HG03460 (cell line): ENCODE data around the gene SEMA5B.

Source experiments
- ATAC-seq: cut with Tn5 transposase; IDR thresholded peaks from one replicate; pipeline ENCODE4 v1.9.1; 2021; ENCODE audit not compliant: unreplicated experiment

The SEMA5B gene

GRCh38 chr3:122898298-122898697, 129.3 kb downstream of the SEMA5B start:
- no peak for ATAC-seq

DNA sequence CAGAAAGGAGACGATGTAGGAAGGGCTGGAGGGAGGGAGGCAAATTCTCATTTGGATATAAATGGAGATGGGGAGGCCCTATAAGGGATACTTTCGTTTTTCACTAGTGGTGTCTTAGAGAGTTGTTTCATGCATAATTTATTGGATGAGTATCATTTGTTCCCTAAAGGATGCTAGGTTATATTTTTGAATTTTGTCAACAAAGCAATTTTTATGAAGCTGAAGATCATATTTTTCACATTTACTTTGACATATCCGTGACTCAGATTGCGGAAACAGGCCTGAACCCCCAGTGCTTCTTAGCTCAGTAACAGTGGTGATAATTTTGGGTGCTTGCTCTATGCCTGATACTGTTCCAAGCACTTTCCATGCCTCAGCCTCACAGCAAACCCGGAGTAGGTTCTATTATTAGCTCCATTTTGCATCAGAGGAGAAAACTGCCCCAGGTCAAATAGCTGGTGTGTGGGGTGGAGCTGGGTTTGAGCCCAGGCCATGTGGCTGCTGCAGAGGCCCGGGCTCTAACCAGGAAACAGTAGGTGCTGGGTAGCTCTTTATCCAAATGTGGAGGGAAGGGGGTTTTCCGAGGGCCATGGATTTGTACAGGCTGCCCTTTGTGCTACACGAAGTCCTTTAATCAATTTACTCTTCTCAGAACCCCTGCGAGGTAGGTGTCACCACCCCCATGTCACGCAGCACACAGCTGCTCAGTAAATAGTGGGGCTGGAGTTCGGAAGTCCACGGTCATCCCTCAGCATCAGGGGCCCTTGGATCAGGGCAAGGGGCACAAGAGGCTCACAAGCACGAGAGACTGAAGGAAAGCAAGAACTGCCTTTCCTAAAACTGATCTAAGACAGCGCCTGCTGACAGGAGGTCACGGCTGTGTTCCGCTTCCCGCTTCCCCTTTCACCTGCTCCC, 133.6 kb downstream of the SEMA5B start:
- no peak for ATAC-seq

- ATAC-seq = no peak
These were observed 134.3 kb downstream of the SEMA5B start for GRCh38 chr3:122893282-122893681.

- no peak for ATAC-seq
These were observed 135.2 kb downstream of the SEMA5B start for GRCh38 chr3:122892118-122892960.

DNA sequence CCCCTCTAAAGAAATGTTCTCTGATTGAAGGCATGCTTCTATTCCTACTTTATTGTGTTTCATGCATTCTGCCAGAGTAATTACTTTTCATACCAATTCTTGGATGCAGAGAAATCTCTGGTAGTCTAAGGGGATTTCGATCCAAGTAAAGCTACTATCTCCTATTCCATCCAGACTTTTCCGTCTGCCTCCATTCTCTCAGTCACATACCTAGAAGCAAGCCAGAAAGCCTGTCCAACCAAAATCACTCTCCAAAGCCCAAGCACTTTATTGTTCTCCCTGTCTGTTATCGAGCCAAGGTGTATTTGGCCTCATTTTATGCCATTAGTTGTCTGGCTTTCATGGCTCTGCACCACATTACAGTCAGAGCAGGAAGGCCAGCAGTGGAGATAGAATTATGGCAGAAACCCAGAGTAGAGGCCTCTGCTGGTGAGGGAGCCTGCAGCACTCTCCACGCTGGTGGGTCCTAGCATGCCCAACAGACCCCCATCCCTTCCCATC, 136.8 kb downstream of the SEMA5B start:
- ATAC-seq = no peak

- ATAC-seq = no peak
These were observed 137.4 kb downstream of the SEMA5B start for GRCh38 chr3:122890077-122890719.

DNA sequence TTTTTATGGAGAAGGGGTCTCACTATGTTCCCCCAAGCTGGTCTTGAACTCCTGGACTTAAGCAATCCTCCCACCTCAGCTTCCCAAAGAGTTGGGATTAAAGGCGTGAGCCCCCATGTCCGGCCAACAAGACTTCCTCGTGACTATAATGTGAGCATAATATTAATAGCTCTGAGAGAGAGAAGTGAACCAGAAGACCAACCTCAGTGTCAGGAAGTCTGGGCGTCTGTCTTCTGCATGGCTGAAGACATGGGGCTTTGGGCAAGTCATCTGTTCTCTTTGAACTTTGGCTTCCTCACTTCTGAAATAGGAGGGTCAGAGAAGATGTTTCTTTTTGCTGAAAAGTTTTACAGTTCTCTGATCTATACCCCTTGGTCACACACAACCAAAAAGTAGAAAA, 140.6 kb downstream of the SEMA5B start:
- no peak for ATAC-seq

DNA sequence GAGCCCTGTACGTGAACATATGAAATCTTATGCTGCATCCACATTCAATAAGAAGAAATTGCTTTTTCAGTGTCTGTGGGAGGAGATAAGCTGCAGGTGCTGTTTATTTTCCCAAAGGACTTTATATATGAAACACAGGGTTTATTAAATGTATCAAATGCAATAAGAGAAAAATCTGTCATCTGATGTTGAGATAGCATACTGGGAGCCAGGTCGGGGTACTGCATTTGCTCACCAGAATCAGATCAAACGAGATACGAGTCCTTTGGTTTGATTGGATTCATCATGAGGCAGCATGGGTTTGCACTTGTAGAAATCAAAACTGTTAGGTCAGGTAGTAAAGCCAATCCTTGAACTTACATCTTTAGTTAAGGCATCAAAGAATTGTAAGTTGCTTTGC, 141.3 kb downstream of the SEMA5B start:
- no peak for ATAC-seq

GRCh38 chr3:122882361-122882947, 145.1 kb downstream of the SEMA5B start:
- no peak for ATAC-seq

- no peak for ATAC-seq
These were observed 146.9 kb downstream of the SEMA5B start for GRCh38 chr3:122880624-122881023.

DNA sequence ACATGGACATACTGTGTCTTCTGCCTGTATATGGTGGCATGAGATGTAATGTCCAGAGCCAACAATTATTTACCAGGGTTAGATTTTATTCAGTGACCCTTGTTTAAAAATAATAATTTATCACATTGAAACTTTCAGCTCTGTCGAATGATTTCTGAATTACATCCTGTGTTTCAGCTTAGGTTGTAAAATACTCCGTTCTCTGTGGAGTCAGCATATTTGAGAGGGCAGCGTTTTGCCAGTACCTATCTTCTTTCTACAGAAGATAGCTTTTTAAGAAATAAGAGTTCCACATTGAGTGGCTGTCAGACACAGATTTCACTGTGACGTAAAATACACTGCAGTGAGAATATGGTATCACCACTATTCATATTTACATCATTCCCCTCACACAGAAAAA, 147.4 kb downstream of the SEMA5B start:
- ATAC-seq = no peak

DNA sequence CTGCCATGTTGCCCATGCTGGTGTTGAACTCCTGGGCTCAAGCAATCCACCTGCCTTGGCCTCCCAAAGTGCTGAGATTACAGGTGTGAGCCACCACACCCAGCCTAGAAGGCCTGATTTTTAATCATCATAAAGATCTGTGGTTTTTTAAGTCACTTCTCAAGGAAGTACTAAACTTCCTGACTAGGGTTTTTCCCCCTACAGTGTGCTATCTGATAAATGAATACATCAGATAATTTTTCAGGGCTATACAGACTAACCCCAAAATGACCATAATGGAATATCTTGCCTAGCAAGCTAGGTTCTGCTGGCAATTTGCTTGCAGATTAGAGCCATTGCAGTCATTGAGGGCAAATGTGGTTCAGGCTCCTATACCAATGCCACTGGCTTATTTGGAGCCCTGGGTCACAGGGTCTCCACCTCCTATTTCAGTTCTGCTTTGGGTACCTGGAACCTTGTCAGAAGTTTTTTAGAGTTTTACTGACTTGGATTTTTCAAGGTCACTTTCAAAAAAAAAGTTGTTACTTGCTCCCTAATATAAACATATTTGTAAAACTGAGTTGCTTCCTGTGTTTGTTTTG, 151.9 kb downstream of the SEMA5B start:
- ATAC-seq = no peak

GRCh38 chr3:122873741-122874515, 153.6 kb downstream of the SEMA5B start:
- ATAC-seq = no peak

DNA sequence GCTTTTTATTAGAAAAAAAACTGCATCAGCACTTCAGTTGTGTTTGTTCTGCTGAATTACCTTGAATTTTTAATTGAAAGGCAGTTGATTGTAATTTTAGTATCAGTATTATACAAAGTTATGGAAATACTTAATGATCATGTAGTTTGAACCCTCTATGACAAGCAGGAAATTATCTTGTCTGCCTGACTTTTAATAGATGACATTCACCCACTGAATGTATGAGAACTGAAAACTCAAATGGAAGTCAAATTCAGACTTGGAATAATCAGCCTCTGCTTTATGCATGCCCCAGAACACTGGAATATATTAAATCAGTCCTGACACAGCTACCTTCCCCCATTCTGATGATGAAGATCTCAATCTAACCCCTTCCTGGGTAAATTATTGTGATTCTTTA, 159.2 kb downstream of the SEMA5B start:
- no peak for ATAC-seq

DNA sequence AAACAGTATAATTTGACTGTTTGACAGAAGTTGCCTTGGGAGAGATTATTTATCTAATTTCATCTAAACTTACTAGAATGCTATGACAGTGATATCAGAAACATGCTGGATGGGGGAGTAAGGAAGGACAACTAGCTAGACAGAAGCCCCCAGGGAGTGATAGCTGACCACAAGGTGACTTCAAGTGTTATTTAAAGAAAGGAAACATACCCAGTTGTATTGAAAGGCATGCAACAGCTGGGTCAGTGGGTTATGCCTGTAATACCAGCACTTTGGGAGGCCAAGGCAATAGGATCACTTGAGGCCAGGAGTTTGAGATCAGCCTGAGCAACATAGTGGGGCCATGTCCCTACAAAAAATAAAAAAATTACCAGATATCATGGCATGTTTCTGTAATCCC, 163.1 kb downstream of the SEMA5B start:
- ATAC-seq = no peak

DNA sequence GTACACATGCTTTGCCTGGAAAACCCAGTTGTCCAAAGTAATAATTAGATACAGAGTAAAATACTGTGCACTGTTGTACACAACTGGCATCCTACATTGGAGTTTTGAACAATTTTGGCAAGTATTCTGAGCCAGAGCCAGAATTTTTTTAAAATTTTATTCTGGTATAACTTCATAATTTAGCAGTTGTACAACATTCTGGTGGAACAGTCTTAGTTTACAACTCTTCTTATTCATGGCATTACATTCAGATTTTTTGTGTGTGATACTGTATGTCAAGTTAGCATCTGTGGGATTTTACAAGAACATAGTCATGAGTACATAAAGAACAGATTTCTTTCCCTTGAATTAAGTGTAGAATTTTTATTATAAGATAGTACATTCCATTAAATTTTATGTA, 165.2 kb downstream of the SEMA5B start:
- no peak for ATAC-seq
